Neural progenitor cell (in vitro differentiated cells): ENCODE data around the gene PACSIN2. TPM values are rescaled to one million over a fixed set of nuclear protein-coding genes. Genes with fewer than 3 reads are reported as not detected.

Source experiments
- DNase-seq: peaks from one replicate; pipeline ENCODE4 v3.0.0-alpha.2; 2016; ENCODE audit warnings: low spot score
- H2AFZ ChIP-seq: fragments of 200-600 bp; sonication (generic); replicated peaks from 2 replicates; pipeline ENCODE4 v1.6.1; 2016; ENCODE audit warnings: antibody characterized with exemption
- H3F3A ChIP-seq: fragments of 200-600 bp; sonication (generic); 2 replicates; pipeline ENCODE4 v1.6.1; 2016; ENCODE audit warnings: antibody characterized with exemption, low read depth
- H3K27ac ChIP-seq: fragments of 200-600 bp; sonication (generic); 2 replicates; pipeline ENCODE4 v1.5.1; 2016; ENCODE audit warnings: mild to moderate bottlenecking
- H3K27me3 ChIP-seq: fragments of 200-600 bp; sonication (generic); 2 replicates; pipeline ENCODE4 v1.6.1; 2016; ENCODE audit warnings: mild to moderate bottlenecking, moderate library complexity
- H3K36me3 ChIP-seq: fragments of 200-600 bp; sonication (generic); 2 replicates; pipeline ENCODE4 v1.5.1; 2016
- H3K4me1 ChIP-seq: fragments of 200-600 bp; sonication (generic); 2 replicates; pipeline ENCODE4 v1.6.1; 2016; ENCODE audit warnings: mixed run types
- H3K4me2 ChIP-seq: fragments of 200-600 bp; sonication (generic); 2 replicates; pipeline ENCODE4 v1.6.1; 2016
- H3K4me3 ChIP-seq: fragments of 200-600 bp; sonication (generic); 2 replicates; pipeline ENCODE4 v1.5.1; 2016
- H3K79me2 ChIP-seq: fragments of 200-600 bp; sonication (generic); 2 replicates; pipeline ENCODE4 v1.6.1; 2016; ENCODE audit warnings: low read depth
- H3K9ac ChIP-seq: fragments of 200-600 bp; sonication (generic); 2 replicates; pipeline ENCODE4 v1.6.1; 2016
- H3K9me3 ChIP-seq: fragments of 200-600 bp; sonication (generic); 2 replicates; pipeline ENCODE4 v1.5.1; 2016; ENCODE audit warnings: low read depth
- H4K20me1 ChIP-seq: fragments of 200-600 bp; sonication (generic); 2 replicates; pipeline ENCODE4 v1.6.1; 2016; ENCODE audit warnings: low read depth
- H3K27ac Mint-ChIP-seq: 3 replicates; pipeline ENCODE4 v1.8.0; 2021; ENCODE audit warnings: mixed read lengths
- H3K27me3 Mint-ChIP-seq: 2 replicates; pipeline ENCODE4 v1.8.0; 2022; ENCODE audit warnings: low read depth, mild to moderate bottlenecking, inconsistent platforms, moderate library complexity, mixed read lengths; ENCODE audit not compliant: insufficient read depth
- H3K36me3 Mint-ChIP-seq: 3 replicates; pipeline ENCODE4 v1.8.0; 2021; ENCODE audit warnings: mixed read lengths
- H3K4me1 Mint-ChIP-seq: 3 replicates; pipeline ENCODE4 v1.8.0; 2021; ENCODE audit warnings: mixed read lengths
- H3K4me3 Mint-ChIP-seq: 3 replicates; pipeline ENCODE4 v1.8.0; 2021; ENCODE audit warnings: mild to moderate bottlenecking, moderate library complexity, mixed read lengths
- H3K9me3 Mint-ChIP-seq: 3 replicates; pipeline ENCODE4 v1.8.0; 2020; ENCODE audit warnings: mixed read lengths
- EZH2 ChIP-seq: fragments of 200-600 bp; sonication (generic); IDR thresholded peaks from 2 replicates; pipeline ENCODE4 v1.6.1; 2017; ENCODE audit warnings: antibody characterized with exemption, mild to moderate bottlenecking, moderate library complexity
- EZH2phosphoT487 ChIP-seq: fragments of 200-600 bp; sonication (generic); IDR thresholded peaks from 2 replicates; pipeline ENCODE4 v1.6.1; 2017; ENCODE audit warnings: antibody characterized with exemption
- total RNA-seq: library from RNA; depleted of rRNA; stranded (reverse); fragments of >200 nt; gene quantifications from 2 replicates; pipeline ENCODE4 v1.2.3, GENCODE V29; 2015; ENCODE audit warnings: low replicate concordance
- TF ChIP-seq, protein P1 (sequence below): fragments of 200-600 bp; sonication (generic); IDR thresholded peaks from 2 replicates; pipeline ENCODE4 v1.5.1; 2017; ENCODE audit warnings: antibody characterized with exemption, mild to moderate bottlenecking

The PACSIN2 gene
- total RNA-seq, 1 donor from 2014 or later: 38.1 TPM

GRCh38 chr22:42994276-42994916, 20.6 kb downstream of the PACSIN2 start:
- Histone ChIP-seq H3K27me3 (no peaks in the 10 kb centered on the region), H3K4me1 (no peaks in the 10 kb centered on the region), H3K4me2 (no peak overlapping the region), H3K36me3 (no peaks in the 10 kb centered on the region), H2AFZ (no peak overlapping the region), H4K20me1 (peaks cover 43% of the 10 kb centered on the region), H3K4me3 (no peak overlapping the region), H3K9ac (no peak overlapping the region), H3K79me2 (peaks cover 99% of the 10 kb centered on the region), H3K9me3 (no peaks in the 10 kb centered on the region), H3K27ac (no peak overlapping the region), H3F3A (no peaks in the 10 kb centered on the region)
- peak overlapping the region; percentile 46 for H3K27ac Mint-ChIP-seq
- H3K27me3 Mint-ChIP-seq: peaks cover 2% of the 10 kb centered on the region
- no peak for DNase-seq
- H3K4me3 Mint-ChIP-seq: no peak overlapping the region
- H3K4me1 Mint-ChIP-seq: peaks cover 19% of the 10 kb centered on the region
- peaks cover 24% of the 10 kb centered on the region for H3K36me3 Mint-ChIP-seq
- peaks cover 18% of the 10 kb centered on the region for H3K9me3 Mint-ChIP-seq
- TF ChIP-seq, protein P1, sequence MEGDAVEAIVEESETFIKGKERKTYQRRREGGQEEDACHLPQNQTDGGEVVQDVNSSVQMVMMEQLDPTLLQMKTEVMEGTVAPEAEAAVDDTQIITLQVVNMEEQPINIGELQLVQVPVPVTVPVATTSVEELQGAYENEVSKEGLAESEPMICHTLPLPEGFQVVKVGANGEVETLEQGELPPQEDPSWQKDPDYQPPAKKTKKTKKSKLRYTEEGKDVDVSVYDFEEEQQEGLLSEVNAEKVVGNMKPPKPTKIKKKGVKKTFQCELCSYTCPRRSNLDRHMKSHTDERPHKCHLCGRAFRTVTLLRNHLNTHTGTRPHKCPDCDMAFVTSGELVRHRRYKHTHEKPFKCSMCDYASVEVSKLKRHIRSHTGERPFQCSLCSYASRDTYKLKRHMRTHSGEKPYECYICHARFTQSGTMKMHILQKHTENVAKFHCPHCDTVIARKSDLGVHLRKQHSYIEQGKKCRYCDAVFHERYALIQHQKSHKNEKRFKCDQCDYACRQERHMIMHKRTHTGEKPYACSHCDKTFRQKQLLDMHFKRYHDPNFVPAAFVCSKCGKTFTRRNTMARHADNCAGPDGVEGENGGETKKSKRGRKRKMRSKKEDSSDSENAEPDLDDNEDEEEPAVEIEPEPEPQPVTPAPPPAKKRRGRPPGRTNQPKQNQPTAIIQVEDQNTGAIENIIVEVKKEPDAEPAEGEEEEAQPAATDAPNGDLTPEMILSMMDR: no peak
- TF ChIP-seq EZH2phosphoT487: no peak
- no peak for TF ChIP-seq EZH2

- H3K27me3 Mint-ChIP-seq: peaks cover 2% of the 10 kb centered on the region
- peaks cover 12% of the 10 kb centered on the region for H3K9me3 Mint-ChIP-seq
- Histone ChIP-seq H3K79me2 (peaks cover 99% of the 10 kb centered on the region), H3K9ac (no peak overlapping the region), H3K4me3 (no peak overlapping the region), H3K27me3 (no peaks in the 10 kb centered on the region), H3K36me3 (no peaks in the 10 kb centered on the region), H3K27ac (no peak overlapping the region), H3F3A (no peaks in the 10 kb centered on the region), H2AFZ (no peak overlapping the region), H3K4me2 (no peak overlapping the region), H3K4me1 (no peaks in the 10 kb centered on the region), H3K9me3 (no peaks in the 10 kb centered on the region), H4K20me1 (peaks cover 50% of the 10 kb centered on the region)
- H3K36me3 Mint-ChIP-seq: peaks cover 21% of the 10 kb centered on the region
- H3K27ac Mint-ChIP-seq: no peak overlapping the region
- no peak overlapping the region for H3K4me3 Mint-ChIP-seq
- peaks cover 19% of the 10 kb centered on the region for H3K4me1 Mint-ChIP-seq
- no peak for DNase-seq
- TF ChIP-seq, protein P1: no peak
- no peak for TF ChIP-seq EZH2phosphoT487
- TF ChIP-seq EZH2: no peak
Observed at GRCh38 chr22:42993651-42994275, 21.2 kb downstream of the PACSIN2 start.

- no peak overlapping the region for H3K4me2 ChIP-seq
- H3K4me3 Mint-ChIP-seq: no peak overlapping the region
- no peak overlapping the region for H3K27ac Mint-ChIP-seq
Observed at GRCh38 chr22:42992886-42993479, 22.0 kb downstream of the PACSIN2 start.

More at GRCh38 chr22:42992886-42993479, 22.0 kb downstream of the PACSIN2 start:
- Mint-ChIP-seq H3K9me3 (peaks cover 4% of the 10 kb centered on the region), H3K27me3 (peaks cover 2% of the 10 kb centered on the region), H3K36me3 (peaks cover 17% of the 10 kb centered on the region), H3K4me1 (peaks cover 19% of the 10 kb centered on the region)
- Histone ChIP-seq H3K27ac (no peak overlapping the region), H3K36me3 (no peaks in the 10 kb centered on the region), H3K9ac (no peak overlapping the region), H3F3A (no peaks in the 10 kb centered on the region), H3K4me3 (no peak overlapping the region), H3K79me2 (peaks cover 99% of the 10 kb centered on the region), H2AFZ (no peak overlapping the region), H4K20me1 (peaks cover 54% of the 10 kb centered on the region), H3K4me1 (no peaks in the 10 kb centered on the region), H3K9me3 (no peaks in the 10 kb centered on the region), H3K27me3 (no peaks in the 10 kb centered on the region)
- TF ChIP-seq EZH2phosphoT487 (no peak), EZH2 (no peak)
- TF ChIP-seq, protein P1: no peak
- no peak for DNase-seq
